Natural killer cell (primary cell): ENCODE results near the gene APOBEC4. TPM values are rescaled to one million over a fixed set of nuclear protein-coding genes. Genes with fewer than 3 reads are reported as not detected.

Experiments used
- ATAC-seq, 3 donors: fragments of 150-1000 bp in 2 of 3; fragments of 200-7000 bp in 1 of 3; cut with Tn5 transposase; 1 replicate in 1 of 3; 2 replicates in 2 of 3; pipeline ENCODE4 v1.10.0; 2021; ENCODE audit warnings: mild to moderate bottlenecking in 2 of 3, moderate library complexity in 2 of 3
- DNase-seq, 2 donors: peaks; one replicate each; pipeline versions ENCODE4 v3.0.0 to v3.0.0-alpha.2; 2013 to 2021; ENCODE audit warnings: mixed read lengths in 1 of 2
- H3K27ac ChIP-seq: one replicate; pipeline ENCODE4 v1.5.1; 2013; ENCODE audit warnings: mild to moderate bottlenecking, low read length
- H3K27me3 ChIP-seq: one replicate; pipeline ENCODE4 v1.6.1; 2013; ENCODE audit warnings: low read length; ENCODE audit not compliant: control insufficient read depth, insufficient read depth
- H3K36me3 ChIP-seq: one replicate; pipeline ENCODE4 v1.6.1; 2013; ENCODE audit warnings: low read length; ENCODE audit not compliant: control insufficient read depth, insufficient read depth
- H3K4me1 ChIP-seq: one replicate; pipeline ENCODE4 v1.6.1; 2013; ENCODE audit warnings: low read length; ENCODE audit not compliant: control insufficient read depth, insufficient read depth
- H3K4me3 ChIP-seq: one replicate; pipeline ENCODE4 v1.5.1; 2013; ENCODE audit warnings: low read length
- H3K9me3 ChIP-seq: one replicate; pipeline ENCODE4 v1.6.1; 2013; ENCODE audit warnings: low read length; ENCODE audit not compliant: control insufficient read depth, insufficient read depth
- H3K27ac Mint-ChIP-seq, 2 donors: one replicate each; pipeline ENCODE4 v1.8.0; 2022; ENCODE audit warnings: mild to moderate bottlenecking in 2 of 2, mixed read lengths in 2 of 2, moderate library complexity in 1 of 2
- H3K27me3 Mint-ChIP-seq, 2 donors: one replicate each; pipeline ENCODE4 v1.8.0; 2022; ENCODE audit warnings: low read depth in 2 of 2, mixed read lengths in 2 of 2
- H3K36me3 Mint-ChIP-seq: one replicate; pipeline ENCODE4 v1.8.0; 2022; ENCODE audit warnings: mixed read lengths
- H3K4me1 Mint-ChIP-seq, 2 donors: one replicate each; pipeline ENCODE4 v1.8.0; 2022; ENCODE audit warnings: mixed read lengths in 2 of 2
- H3K4me3 Mint-ChIP-seq: one replicate; pipeline ENCODE4 v1.8.0; 2022; ENCODE audit warnings: mild to moderate bottlenecking, moderate library complexity, mixed read lengths
- H3K9me3 Mint-ChIP-seq, 2 donors: one replicate each; pipeline ENCODE4 v1.8.0; 2022; ENCODE audit warnings: mixed read lengths in 2 of 2
- CTCF ChIP-seq: fragments of 200-600 bp; IDR thresholded peaks from one replicate; pipeline ENCODE4 v1.8.0; 2022; ENCODE audit warnings: antibody characterized with exemption
- WGBS: methylation state at CpG from one replicate; pipeline ENCODE4 v1.1.7; 2013; ENCODE audit warnings: missing lambda C conversion rate; ENCODE audit not compliant: insufficient coverage; 5-methylcytosine and 5-hydroxymethylcytosine counted together
- intact Hi-C: fragments of 100-400 bp; cut with micrococcal nuclease; formaldehyde crosslinking; loops from one replicate; pipeline ENCODE4 v1.14.2; 2022
- total RNA-seq, 4 donors: library from RNA; stranded (reverse); fragments of 120-200 nt in 1 of 4; gene quantifications; one replicate each; pipeline versions ENCODE4 v1.2.3 to v1.2.4, GENCODE V29; 2013 to 2022

Gene APOBEC4
- total RNA-seq, 3 donors from 2014 or later (not counting 1 experiment from before 2014, with no cell fraction given) = not detected

- Histone ChIP-seq H3K4me3 (no peak overlapping the region), H3K9me3 (no peaks in the 10 kb centered on the region), H3K4me1 (no peaks in the 10 kb centered on the region), H3K27ac (no peak overlapping the region), H3K27me3 (no peaks in the 10 kb centered on the region), H3K36me3 (no peaks in the 10 kb centered on the region)
- ATAC-seq = no peak
- H3K36me3 Mint-ChIP-seq = no peaks in the 10 kb centered on the region
- H3K9me3 Mint-ChIP-seq = no peaks in the 10 kb centered on the region
- peaks cover 27 to 47% of the 10 kb centered on the region in 2 donors for H3K27me3 Mint-ChIP-seq
- H3K4me1 Mint-ChIP-seq = no peaks in the 10 kb centered on the region
- DNase-seq = no peak
- 80% methylated on average over 2 of the region's 3 CpGs for WGBS
- no peak for TF ChIP-seq CTCF
- no peak overlapping the region for H3K4me3 Mint-ChIP-seq
- no peak overlapping the region for H3K27ac Mint-ChIP-seq
- intact Hi-C loops = no loop called here
Measured at GRCh38 chr1:183678819-183679218, 25.7 kb upstream of the APOBEC4 start.

GRCh38 chr1:183676586-183677189 lies 23.6 kb upstream of the APOBEC4 start:
- H3K27ac ChIP-seq = no peak overlapping the region
- H3K4me1 ChIP-seq = no peaks in the 10 kb centered on the region
- no peak overlapping the region for H3K27ac Mint-ChIP-seq
- H3K36me3 ChIP-seq = no peaks in the 10 kb centered on the region
- no peak for DNase-seq
- no peak for TF ChIP-seq CTCF
- ATAC-seq = no peak
- no peaks in the 10 kb centered on the region for H3K27me3 ChIP-seq
- no peaks in the 10 kb centered on the region for H3K36me3 Mint-ChIP-seq
- H3K9me3 Mint-ChIP-seq = no peaks in the 10 kb centered on the region
- intact Hi-C loops = no loop called here
- H3K4me3 ChIP-seq = no peak overlapping the region
- H3K27me3 Mint-ChIP-seq = peaks cover 36 to 60% of the 10 kb centered on the region in 2 donors
- H3K4me3 Mint-ChIP-seq = no peak overlapping the region
- 90% methylated on average over 2 of the region's 2 CpGs for WGBS
- no peaks in the 10 kb centered on the region for H3K9me3 ChIP-seq
- H3K4me1 Mint-ChIP-seq = no peaks in the 10 kb centered on the region

GRCh38 chr1:183675883-183676585 lies 22.9 kb upstream of the APOBEC4 start:
- WGBS = 98% methylated on average over 3 of the region's 3 CpGs
- Mint-ChIP-seq H3K4me3 (no peak overlapping the region), H3K36me3 (no peaks in the 10 kb centered on the region), H3K27me3 (peaks cover 35 to 54% of the 10 kb centered on the region in 2 donors), H3K27ac (no peak overlapping the region), H3K9me3 (no peaks in the 10 kb centered on the region), H3K4me1 (no peaks in the 10 kb centered on the region)
- intact Hi-C loops = no loop called here
- DNase-seq (no peak), ATAC-seq (no peak)
- TF ChIP-seq CTCF = no peak
- Histone ChIP-seq H3K27ac (no peak overlapping the region), H3K4me3 (no peak overlapping the region), H3K4me1 (no peaks in the 10 kb centered on the region), H3K36me3 (no peaks in the 10 kb centered on the region), H3K9me3 (no peaks in the 10 kb centered on the region), H3K27me3 (no peaks in the 10 kb centered on the region)
